Measurements from ENCODE around the gene PCCA.

DNA sequence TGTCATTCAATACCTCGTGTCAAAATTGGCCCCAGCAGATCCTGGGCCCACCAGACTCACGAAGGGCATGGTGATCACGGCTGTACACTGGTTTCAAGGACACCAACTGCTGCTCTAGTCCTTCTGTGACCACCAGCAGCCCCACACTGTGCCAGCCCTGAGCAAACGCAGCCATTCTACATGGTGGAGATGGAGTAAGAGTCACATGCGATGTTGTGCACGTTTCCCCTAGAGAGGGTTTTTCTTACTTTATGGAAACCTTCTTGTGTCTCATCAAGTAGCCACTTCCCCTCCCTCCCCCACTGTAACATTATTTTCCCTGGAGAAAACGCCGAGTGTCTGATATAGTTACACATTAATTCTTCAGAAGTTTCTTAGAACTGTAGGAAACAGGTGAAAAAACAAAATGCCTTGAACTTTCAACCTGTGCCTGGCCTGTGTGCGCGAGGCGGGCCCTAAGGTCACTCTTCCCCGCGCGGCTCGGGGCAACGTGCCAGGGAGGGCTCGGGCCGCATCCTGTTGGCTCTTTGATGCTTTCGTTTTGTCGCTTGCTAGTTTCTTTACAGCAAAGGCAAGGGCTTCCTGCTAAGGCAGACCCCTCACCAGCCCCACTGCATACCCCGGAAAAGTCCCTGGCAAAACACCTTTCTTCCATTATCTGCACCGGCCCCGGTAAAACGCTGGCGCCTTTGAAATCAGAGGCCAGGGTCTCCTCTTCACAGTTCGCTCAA, 455.1 kb downstream of the PCCA start:
- TF ChIP-seq, protein P1, sequence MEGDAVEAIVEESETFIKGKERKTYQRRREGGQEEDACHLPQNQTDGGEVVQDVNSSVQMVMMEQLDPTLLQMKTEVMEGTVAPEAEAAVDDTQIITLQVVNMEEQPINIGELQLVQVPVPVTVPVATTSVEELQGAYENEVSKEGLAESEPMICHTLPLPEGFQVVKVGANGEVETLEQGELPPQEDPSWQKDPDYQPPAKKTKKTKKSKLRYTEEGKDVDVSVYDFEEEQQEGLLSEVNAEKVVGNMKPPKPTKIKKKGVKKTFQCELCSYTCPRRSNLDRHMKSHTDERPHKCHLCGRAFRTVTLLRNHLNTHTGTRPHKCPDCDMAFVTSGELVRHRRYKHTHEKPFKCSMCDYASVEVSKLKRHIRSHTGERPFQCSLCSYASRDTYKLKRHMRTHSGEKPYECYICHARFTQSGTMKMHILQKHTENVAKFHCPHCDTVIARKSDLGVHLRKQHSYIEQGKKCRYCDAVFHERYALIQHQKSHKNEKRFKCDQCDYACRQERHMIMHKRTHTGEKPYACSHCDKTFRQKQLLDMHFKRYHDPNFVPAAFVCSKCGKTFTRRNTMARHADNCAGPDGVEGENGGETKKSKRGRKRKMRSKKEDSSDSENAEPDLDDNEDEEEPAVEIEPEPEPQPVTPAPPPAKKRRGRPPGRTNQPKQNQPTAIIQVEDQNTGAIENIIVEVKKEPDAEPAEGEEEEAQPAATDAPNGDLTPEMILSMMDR (IDR thresholded peaks at IDR 0.05) = no peak
- TF ChIP-seq SP1 (CRISPR knock-in tag; conservative IDR thresholded peaks at IDR 0.05) = no peak
- TF ChIP-seq, protein P2, sequence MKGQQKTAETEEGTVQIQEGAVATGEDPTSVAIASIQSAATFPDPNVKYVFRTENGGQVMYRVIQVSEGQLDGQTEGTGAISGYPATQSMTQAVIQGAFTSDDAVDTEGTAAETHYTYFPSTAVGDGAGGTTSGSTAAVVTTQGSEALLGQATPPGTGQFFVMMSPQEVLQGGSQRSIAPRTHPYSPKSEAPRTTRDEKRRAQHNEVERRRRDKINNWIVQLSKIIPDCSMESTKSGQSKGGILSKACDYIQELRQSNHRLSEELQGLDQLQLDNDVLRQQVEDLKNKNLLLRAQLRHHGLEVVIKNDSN (CRISPR knock-in tag; IDR thresholded peaks at IDR 0.05) = no peak
- no peak for TF ChIP-seq TEAD4 (CRISPR knock-in tag; IDR thresholded peaks at IDR 0.05)
- TF ChIP-seq, protein P3, sequence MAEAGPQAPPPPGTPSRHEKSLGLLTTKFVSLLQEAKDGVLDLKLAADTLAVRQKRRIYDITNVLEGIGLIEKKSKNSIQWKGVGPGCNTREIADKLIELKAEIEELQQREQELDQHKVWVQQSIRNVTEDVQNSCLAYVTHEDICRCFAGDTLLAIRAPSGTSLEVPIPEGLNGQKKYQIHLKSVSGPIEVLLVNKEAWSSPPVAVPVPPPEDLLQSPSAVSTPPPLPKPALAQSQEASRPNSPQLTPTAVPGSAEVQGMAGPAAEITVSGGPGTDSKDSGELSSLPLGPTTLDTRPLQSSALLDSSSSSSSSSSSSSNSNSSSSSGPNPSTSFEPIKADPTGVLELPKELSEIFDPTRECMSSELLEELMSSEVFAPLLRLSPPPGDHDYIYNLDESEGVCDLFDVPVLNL (CRISPR knock-in tag; IDR thresholded peaks at IDR 0.05; ENCODE audit: borderline replicate concordance, low read depth) = no peak
- TF ChIP-seq, protein P4, sequence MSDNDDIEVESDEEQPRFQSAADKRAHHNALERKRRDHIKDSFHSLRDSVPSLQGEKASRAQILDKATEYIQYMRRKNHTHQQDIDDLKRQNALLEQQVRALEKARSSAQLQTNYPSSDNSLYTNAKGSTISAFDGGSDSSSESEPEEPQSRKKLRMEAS (CRISPR knock-in tag; IDR thresholded peaks at IDR 0.05) = no peak
- no peak for TF ChIP-seq NR1H2 (CRISPR knock-in tag; IDR thresholded peaks at IDR 0.05)
- TF ChIP-seq, protein P5, sequence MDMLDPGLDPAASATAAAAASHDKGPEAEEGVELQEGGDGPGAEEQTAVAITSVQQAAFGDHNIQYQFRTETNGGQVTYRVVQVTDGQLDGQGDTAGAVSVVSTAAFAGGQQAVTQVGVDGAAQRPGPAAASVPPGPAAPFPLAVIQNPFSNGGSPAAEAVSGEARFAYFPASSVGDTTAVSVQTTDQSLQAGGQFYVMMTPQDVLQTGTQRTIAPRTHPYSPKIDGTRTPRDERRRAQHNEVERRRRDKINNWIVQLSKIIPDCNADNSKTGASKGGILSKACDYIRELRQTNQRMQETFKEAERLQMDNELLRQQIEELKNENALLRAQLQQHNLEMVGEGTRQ (CRISPR knock-in tag; IDR thresholded peaks at IDR 0.05) = no peak
- TF ChIP-seq MYBL2 (CRISPR knock-in tag; IDR thresholded peaks at IDR 0.05) = no peak
- TF ChIP-seq ZNF121 (CRISPR knock-in tag; IDR thresholded peaks at IDR 0.05) = no peak
- TF ChIP-seq TP53 (CRISPR knock-in tag; IDR thresholded peaks at IDR 0.05) = no peak
- TF ChIP-seq, protein P6, sequence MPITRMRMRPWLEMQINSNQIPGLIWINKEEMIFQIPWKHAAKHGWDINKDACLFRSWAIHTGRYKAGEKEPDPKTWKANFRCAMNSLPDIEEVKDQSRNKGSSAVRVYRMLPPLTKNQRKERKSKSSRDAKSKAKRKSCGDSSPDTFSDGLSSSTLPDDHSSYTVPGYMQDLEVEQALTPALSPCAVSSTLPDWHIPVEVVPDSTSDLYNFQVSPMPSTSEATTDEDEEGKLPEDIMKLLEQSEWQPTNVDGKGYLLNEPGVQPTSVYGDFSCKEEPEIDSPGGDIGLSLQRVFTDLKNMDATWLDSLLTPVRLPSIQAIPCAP (CRISPR knock-in tag; IDR thresholded peaks at IDR 0.05) = no peak
- TF ChIP-seq SMAD3 (CRISPR knock-in tag; IDR thresholded peaks at IDR 0.05; ENCODE audit: borderline replicate concordance) = no peak
- TF ChIP-seq, protein P7, sequence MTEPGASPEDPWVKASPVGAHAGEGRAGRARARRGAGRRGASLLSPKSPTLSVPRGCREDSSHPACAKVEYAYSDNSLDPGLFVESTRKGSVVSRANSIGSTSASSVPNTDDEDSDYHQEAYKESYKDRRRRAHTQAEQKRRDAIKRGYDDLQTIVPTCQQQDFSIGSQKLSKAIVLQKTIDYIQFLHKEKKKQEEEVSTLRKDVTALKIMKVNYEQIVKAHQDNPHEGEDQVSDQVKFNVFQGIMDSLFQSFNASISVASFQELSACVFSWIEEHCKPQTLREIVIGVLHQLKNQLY (CRISPR knock-in tag; IDR thresholded peaks at IDR 0.05) = no peak
